H9 (cell line): ENCODE data around the gene PUM1. TPM values are rescaled to one million over a fixed set of nuclear protein-coding genes. Genes with fewer than 3 reads are reported as not detected.

Source experiments
- DNase-seq: peaks from one replicate; pipeline ENCODE4 v3.0.0-alpha.2; 2017
- H2AFZ ChIP-seq: one replicate; pipeline ENCODE4 v1.6.1; 2013; ENCODE audit warnings: mild to moderate bottlenecking, low read length, control low read depth, moderate library complexity
- H2AK5ac ChIP-seq: 2 replicates; pipeline ENCODE4 v1.6.1; 2013; ENCODE audit warnings: low read length, control low read depth, mixed read lengths; ENCODE audit not compliant: insufficient read length
- H2BK120ac ChIP-seq: one replicate; pipeline ENCODE4 v1.6.1; 2013; ENCODE audit warnings: low read depth, mild to moderate bottlenecking, low read length, control low read depth, inconsistent platforms; ENCODE audit not compliant: poor library complexity, severe bottlenecking
- H2BK12ac ChIP-seq: 2 replicates; pipeline ENCODE4 v1.6.1; 2013; ENCODE audit warnings: low read length, control low read depth, mixed read lengths, low read depth; ENCODE audit not compliant: insufficient read length
- H2BK15ac ChIP-seq: 2 replicates; pipeline ENCODE4 v1.6.1; 2013; ENCODE audit warnings: low read depth, low read length, control low read depth
- H2BK20ac ChIP-seq: one replicate; pipeline ENCODE4 v1.6.1; 2013; ENCODE audit warnings: low read depth, mild to moderate bottlenecking, low read length, control low read depth, inconsistent platforms; ENCODE audit not compliant: poor library complexity, severe bottlenecking
- H2BK5ac ChIP-seq: 2 replicates; pipeline ENCODE4 v1.6.1; 2013; ENCODE audit warnings: low read length, control low read depth, mixed read lengths; ENCODE audit not compliant: insufficient read length
- H3K14ac ChIP-seq: 2 replicates; pipeline ENCODE4 v1.6.1; 2013; ENCODE audit warnings: low read length, control low read depth; ENCODE audit not compliant: insufficient read depth
- H3K18ac ChIP-seq: 2 replicates; pipeline ENCODE4 v1.6.1; 2013; ENCODE audit warnings: low read depth, mild to moderate bottlenecking, mixed read lengths, low read length, control low read depth; ENCODE audit not compliant: insufficient read length
- H3K23ac ChIP-seq: 2 replicates; pipeline ENCODE4 v1.6.1; 2013; ENCODE audit warnings: low read length, control low read depth, mixed read lengths, low read depth; ENCODE audit not compliant: insufficient read length
- H3K23me2 ChIP-seq: 2 replicates; pipeline ENCODE4 v1.6.1; 2013; ENCODE audit warnings: low read depth, mild to moderate bottlenecking, mixed read lengths, low read length, control low read depth; ENCODE audit not compliant: insufficient read length, poor library complexity, severe bottlenecking
- H3K27ac ChIP-seq: 2 replicates; pipeline ENCODE4 v1.5.1; 2013; ENCODE audit warnings: low read length, control low read depth, mixed read lengths, low read depth; ENCODE audit not compliant: insufficient read length
- H3K27me3 ChIP-seq: 2 replicates; pipeline ENCODE4 v1.6.1; 2013; ENCODE audit warnings: low read length, control low read depth, inconsistent platforms; ENCODE audit not compliant: insufficient read depth
- H3K4ac ChIP-seq: 2 replicates; pipeline ENCODE4 v1.6.1; 2013; ENCODE audit warnings: low read depth, mild to moderate bottlenecking, control low read depth, inconsistent platforms, low read length, moderate library complexity
- H3K4me1 ChIP-seq: 2 replicates; pipeline ENCODE4 v1.6.1; 2013; ENCODE audit warnings: low read length, control low read depth, inconsistent platforms; ENCODE audit not compliant: insufficient read depth
- H3K4me2 ChIP-seq: 2 replicates; pipeline ENCODE4 v1.6.1; 2013; ENCODE audit warnings: low read length, control low read depth, mixed read lengths; ENCODE audit not compliant: insufficient read length, insufficient read depth
- H3K56ac ChIP-seq: 2 replicates; pipeline ENCODE4 v1.6.1; 2013; ENCODE audit warnings: low read depth, mild to moderate bottlenecking, mixed read lengths, low read length, control low read depth; ENCODE audit not compliant: insufficient read length
- H3K79me1 ChIP-seq: 2 replicates; pipeline ENCODE4 v1.6.1; 2013; ENCODE audit warnings: low read depth, mild to moderate bottlenecking, moderate library complexity, low read length, control low read depth, inconsistent platforms; ENCODE audit not compliant: insufficient read depth, poor library complexity, severe bottlenecking
- H3K79me2 ChIP-seq: 2 replicates; pipeline ENCODE4 v1.6.1; 2013; ENCODE audit warnings: low read length, control low read depth, inconsistent platforms; ENCODE audit not compliant: insufficient read depth
- H3K9ac ChIP-seq: 2 replicates; pipeline ENCODE4 v1.6.1; 2013; ENCODE audit warnings: low read length, control low read depth, mixed read lengths; ENCODE audit not compliant: insufficient read length; ENCODE audit errors: extremely low read depth
- H3K9me3 ChIP-seq: one replicate; pipeline ENCODE4 v1.6.1; 2013; ENCODE audit warnings: low read depth, low read length, inconsistent platforms; ENCODE audit not compliant: control insufficient read depth
- H3T11ph ChIP-seq: one replicate; pipeline ENCODE4 v1.6.1; 2013; ENCODE audit warnings: mild to moderate bottlenecking, low read length, control low read depth, inconsistent platforms
- H4K20me1 ChIP-seq: one replicate; pipeline ENCODE4 v1.6.1; 2013; ENCODE audit not compliant: control insufficient read depth, insufficient read length, insufficient read depth
- H4K5ac ChIP-seq: 2 replicates; pipeline ENCODE4 v1.6.1; 2013; ENCODE audit warnings: low read depth, mild to moderate bottlenecking, mixed read lengths, low read length, control low read depth; ENCODE audit not compliant: insufficient read length
- H4K8ac ChIP-seq: replicated peaks from 2 replicates; pipeline ENCODE4 v1.6.1; 2013; ENCODE audit warnings: low read length, control low read depth, mixed read lengths, low read depth; ENCODE audit not compliant: insufficient read length
- H4K91ac ChIP-seq: 2 replicates; pipeline ENCODE4 v1.6.1; 2013; ENCODE audit warnings: low read depth, mild to moderate bottlenecking, moderate library complexity, mixed read lengths, low read length, control low read depth; ENCODE audit not compliant: insufficient read length
- H3K27ac Mint-ChIP-seq, 3 experiments: 2 replicates in 2 of 3; 3 replicates in 1 of 3; pipeline ENCODE4 v1.8.0; 2020 to 2021; ENCODE audit warnings: mixed read lengths in 3 of 3, mild to moderate bottlenecking in 1 of 3, moderate library complexity in 1 of 3
- H3K27me3 Mint-ChIP-seq: 2 replicates; pipeline ENCODE4 v1.8.0; 2021; ENCODE audit warnings: low read depth, mild to moderate bottlenecking, moderate library complexity, mixed read lengths
- H3K36me3 Mint-ChIP-seq, 3 experiments: 2 replicates in 2 of 3; 3 replicates in 1 of 3; pipeline ENCODE4 v1.8.0; 2020 to 2021; ENCODE audit warnings: low read depth in 3 of 3, mixed read lengths in 3 of 3; ENCODE audit not compliant: insufficient read depth in 1 of 3
- H3K4me1 Mint-ChIP-seq, 2 experiments: 2 replicates each; pipeline ENCODE4 v1.8.0; 2020; ENCODE audit warnings: mixed read lengths in 2 of 2
- H3K4me3 Mint-ChIP-seq, 2 experiments: 2 replicates in 1 of 2; 3 replicates in 1 of 2; pipeline ENCODE4 v1.8.0; 2020 to 2021; ENCODE audit warnings: mild to moderate bottlenecking in 2 of 2, mixed read lengths in 2 of 2, moderate library complexity in 1 of 2
- H3K9me3 Mint-ChIP-seq, 2 experiments: 2 replicates in 1 of 2; 3 replicates in 1 of 2; pipeline ENCODE4 v1.8.0; 2020; ENCODE audit warnings: mild to moderate bottlenecking in 2 of 2, mixed read lengths in 2 of 2, moderate library complexity in 1 of 2
- CTCF ChIP-seq: fragments of 200-600 bp; sonication (generic); conservative IDR thresholded peaks from 3 replicates; pipeline ENCODE4 v1.8.0; 2021; ENCODE audit warnings: antibody characterized with exemption, mild to moderate bottlenecking
- WGBS: extraction: QIAGEN DNeasy Blood & Tissue Kit; methylation state at CpG from one replicate; pipeline ENCODE4 v1.1.7; 2013; ENCODE audit warnings: missing lambda C conversion rate, low lambda C conversion rate, mixed read lengths; ENCODE audit not compliant: insufficient read length; ENCODE audit errors: extremely low coverage; 5-methylcytosine and 5-hydroxymethylcytosine counted together
- total RNA-seq: library from RNA; stranded (reverse); gene quantifications from 2 replicates; pipeline ENCODE4 v1.2.1, GENCODE V29; 2021

The PUM1 gene
- total RNA-seq, 1 experiment from 2014 or later = 164 TPM

GRCh38 chr1:30920827-30921226 is 144.7 kb downstream of the PUM1 start:
- Histone ChIP-seq H3K56ac (no peak overlapping the region), H3K27ac (no peak overlapping the region), H2AFZ (no peak overlapping the region), H2BK15ac (no peak overlapping the region), H3K9ac (no peak overlapping the region), H3K18ac (no peak overlapping the region), H4K5ac (no peak overlapping the region), H2BK20ac (no peak overlapping the region), H3K9me3 (no peaks in the 10 kb centered on the region), H3K4ac (no peak overlapping the region), H2AK5ac (no peak overlapping the region), H2BK120ac (no peak overlapping the region), H4K20me1 (no peaks in the 10 kb centered on the region), H3K27me3 (no peaks in the 10 kb centered on the region), H3K23ac (no peak overlapping the region), H2BK12ac (no peak overlapping the region), H3K23me2 (no peaks in the 10 kb centered on the region), H4K8ac (no peak overlapping the region), H3T11ph (no peak overlapping the region), H3K4me2 (no peak overlapping the region), H3K4me1 (no peaks in the 10 kb centered on the region), H3K79me2 (no peaks in the 10 kb centered on the region), H2BK5ac (no peak overlapping the region), H3K79me1 (no peaks in the 10 kb centered on the region), H3K14ac (no peak overlapping the region), H4K91ac (no peak overlapping the region)
- Mint-ChIP-seq H3K36me3 (no peaks in the 10 kb centered on the region), H3K27ac (no peak overlapping the region), H3K9me3 (no peaks in the 10 kb centered on the region), H3K4me1 (peaks cover 0 to 13% of the 10 kb centered on the region in 2 experiments; a peak in 2 of 4 replicates), H3K4me3 (no peak overlapping the region), H3K27me3 (no peaks in the 10 kb centered on the region)
- DNase-seq = no peak
- no peak for TF ChIP-seq CTCF
- no CpG with 5 or more reads among the region's 7 CpGs for WGBS
